Gastroesophageal sphincter (tissue), 3 donors: Measurements from ENCODE around the gene ZNF516.

ENCODE experiments used
- CTCF ChIP-seq, 4 experiments: fragments of 200-600 bp in 2 of 4; fragments of 450-650 bp in 2 of 4; sonication (generic) in 1 of 4; IDR thresholded peaks; one replicate each; pipeline ENCODE4 v1.5.1; 2017 to 2019; ENCODE audit warnings: antibody characterized with exemption in 4 of 4, mild to moderate bottlenecking in 2 of 4, moderate library complexity in 2 of 4
- EP300 ChIP-seq: sonication (generic); formaldehyde crosslinking; IDR thresholded peaks from one replicate; pipeline ENCODE4 v1.6.1; 2017; ENCODE audit warnings: antibody characterized with exemption, mild to moderate bottlenecking
- POLR2A ChIP-seq, 2 donors: fragments of 450-650 bp; IDR thresholded peaks; one replicate each; pipeline ENCODE4 v1.6.1; 2017; ENCODE audit warnings: antibody characterized with exemption in 2 of 2, mild to moderate bottlenecking in 2 of 2, moderate library complexity in 1 of 2
- POLR2AphosphoS5 ChIP-seq: sonication (generic); formaldehyde crosslinking; IDR thresholded peaks from one replicate; pipeline ENCODE4 v1.6.1; 2017; ENCODE audit warnings: antibody characterized with exemption

- no peak for TF ChIP-seq POLR2A (IDR thresholded peaks at IDR 0.05)
- no peak for TF ChIP-seq POLR2AphosphoS5
- no peak for TF ChIP-seq CTCF (IDR thresholded peaks at IDR 0.05)
- no peak for TF ChIP-seq EP300
Measured at GRCh38 chr18:76506974-76507764, 12.1 kb upstream of the ZNF516 start.
